ENCODE results near the gene ATP8A2. TPM values are rescaled to one million over a fixed set of nuclear protein-coding genes. Genes with fewer than 3 reads are reported as not detected.
A peak's percentile ranks its signal among the peaks of the same experiment; 100 is the strongest.

Gene ATP8A2
- total and polyA plus RNA-seq, 2 of the 8 experiments (the other 6 are each of a cell fraction or from before 2014, with no cell fraction given), result 2.4 to 8.3 TPM

- TF ChIP-seq TAF1 (IDR thresholded peaks at IDR 0.05; ENCODE audit: low read depth, low read length) (0 out of 2 replicates have a peak, but pooled peaks have one; percentile 32), HDAC6 (IDR thresholded peaks at IDR 0.05; ENCODE audit: low read depth, low read length) (no peak), CBX5 (IDR thresholded peaks at IDR 0.05; ENCODE audit: low read depth, low read length) (no peak), SP4 (IDR thresholded peaks at IDR 0.05; ENCODE audit: low read length) (no peak), ASH2L (IDR thresholded peaks at IDR 0.05; ENCODE audit: low read length) (no peak), SIX5 (IDR thresholded peaks at IDR 0.05; ENCODE audit: low read depth, low read length) (no peak)
These were observed 709 bp downstream of the ATP8A2 start (continued) for GRCh38 chr13:25372284-25373081.

All from H1 (cell line).